HL-60 (cell line): ENCODE data around the gene MMRN1.
"Not testable (repeated sequence)": the region's sequence is repeated elsewhere in the genome, so short reads cannot be mapped to it uniquely, and the experiment has no call there.

Source experiments
- DNase-seq, 2 experiments: peaks; one replicate each; pipeline ENCODE4 v3.0.0-alpha.2; 2010 to 2020; ENCODE audit warnings: low read depth in 1 of 2, low spot score in 1 of 2
- H3K27ac ChIP-seq: fragments of 250-450 bp; sonication (Bioruptor Pico); replicated peaks from 2 replicates; pipeline ENCODE4 v1.5.1; 2020; ENCODE audit warnings: mild to moderate bottlenecking, moderate library complexity
- H3K27me3 ChIP-seq: fragments of 250-450 bp; sonication (Bioruptor Pico); 2 replicates; pipeline ENCODE4 v1.5.1; 2021; ENCODE audit warnings: mild to moderate bottlenecking, moderate library complexity; ENCODE audit not compliant: insufficient read depth, poor library complexity, severe bottlenecking
- H3K4me3 ChIP-seq: replicated peaks from 2 replicates; pipeline ENCODE4 v1.5.1; 2011; ENCODE audit warnings: mild to moderate bottlenecking, control low read depth, low read length; ENCODE audit not compliant: insufficient read depth
- CTCF ChIP-seq: IDR thresholded peaks from one replicate; pipeline ENCODE4 v1.5.1; 2011; ENCODE audit warnings: low read length, control low read depth, inconsistent platforms; ENCODE audit not compliant: insufficient read depth
- GABPA ChIP-seq: IDR thresholded peaks from 2 replicates; pipeline ENCODE4 v1.6.1; 2012; ENCODE audit warnings: low read depth
- POLR2AphosphoS5 ChIP-seq: IDR thresholded peaks from 2 replicates; pipeline ENCODE4 v1.6.1; 2012; ENCODE audit warnings: low read depth
- REST ChIP-seq: IDR thresholded peaks from 2 replicates; pipeline ENCODE4 v1.6.1; 2012; ENCODE audit warnings: low read depth; ENCODE audit not compliant: insufficient replicate concordance
- SPI1 ChIP-seq: IDR thresholded peaks from 2 replicates; pipeline ENCODE4 v1.6.1; 2012; ENCODE audit warnings: low read depth, mild to moderate bottlenecking, borderline replicate concordance

Gene MMRN1

GRCh38 chr4:89899854-89900253 lies 5.2 kb downstream of the MMRN1 start:
- Histone ChIP-seq H3K4me3 (no peak overlapping the region), H3K27me3 (no peaks in the 10 kb centered on the region), H3K27ac (no peak overlapping the region)
- TF ChIP-seq SPI1 (no peak), CTCF (no peak), GABPA (no peak), POLR2AphosphoS5 (no peak), REST (no peak)
- no peak for DNase-seq

GRCh38 chr4:89901808-89902431 lies 7.3 kb downstream of the MMRN1 start:
- H3K27ac ChIP-seq, H3K27me3 ChIP-seq, H3K4me3 ChIP-seq: not testable (repeated sequence)
- peak; percentile 49 for TF ChIP-seq CTCF
- peak; percentile 11 to 37 for DNase-seq

GRCh38 chr4:89904524-89904923 lies 9.9 kb downstream of the MMRN1 start:
- no peak overlapping the region for H3K4me3 ChIP-seq
- no peak overlapping the region for H3K27ac ChIP-seq
- no peaks in the 10 kb centered on the region for H3K27me3 ChIP-seq
- TF ChIP-seq POLR2AphosphoS5: no peak
- no peak for TF ChIP-seq CTCF
- TF ChIP-seq REST: no peak
- no peak for TF ChIP-seq GABPA
- TF ChIP-seq SPI1: no peak
- DNase-seq: no peak

GRCh38 chr4:89906316-89906715 lies 11.7 kb downstream of the MMRN1 start:
- TF ChIP-seq POLR2AphosphoS5: no peak
- Histone ChIP-seq H3K27me3 (no peaks in the 10 kb centered on the region), H3K27ac (no peak overlapping the region), H3K4me3 (no peak overlapping the region)
- no peak for DNase-seq
